ENCODE data around the gene FGFBP2.

- TF ChIP-seq CTCF (IDR thresholded peaks at IDR 0.05): peak; percentile 66 to 84 (median 71)
- TF ChIP-seq POLR2A (IDR thresholded peaks at IDR 0.05): no peak
Measured at GRCh38 chr4:16001484-16001858, 38.5 kb upstream of the FGFBP2 start.
